ENCODE measurements around the gene WDFY3.

DNA sequence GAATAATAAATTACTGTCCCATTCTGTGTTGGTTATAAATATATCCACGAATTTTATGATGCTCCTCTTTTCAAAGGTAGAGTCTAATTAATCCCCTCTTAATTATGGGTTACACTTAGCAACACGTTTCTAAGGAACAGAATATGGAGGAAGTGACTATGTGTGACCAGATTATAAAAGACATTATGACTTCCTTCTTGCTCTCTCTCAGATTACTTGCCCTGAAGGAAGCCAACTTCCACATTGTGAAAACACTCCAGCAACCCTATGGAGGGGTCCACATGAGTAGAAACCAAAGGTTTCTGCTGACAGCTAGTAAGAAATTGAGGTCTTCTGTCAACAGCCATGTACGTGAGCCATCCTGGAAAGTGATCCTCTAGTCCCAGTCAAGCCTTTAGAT, 59.3 kb downstream of the WDFY3 start:
- TF ChIP-seq ZNF449 (CRISPR knock-in tag; IDR thresholded peaks at IDR 0.05), result no peak
- TF ChIP-seq CTCF (IDR thresholded peaks at IDR 0.05 in 2 of 3, conservative IDR thresholded peaks at IDR 0.05 in 1 of 3; ENCODE audit: insufficient read depth in 2 of 3, low read depth in 1 of 3, low read length in 3 of 3), result no peak
- no peak for TF ChIP-seq HINFP (tag; conservative IDR thresholded peaks at IDR 0.05; ENCODE audit: low read depth)
- no peak for TF ChIP-seq MTA2 (IDR thresholded peaks at IDR 0.05; ENCODE audit: low read depth)
- no peak for TF ChIP-seq RCOR1 (IDR thresholded peaks at IDR 0.05; ENCODE audit: borderline replicate concordance in 1 of 2, low read depth in 2 of 2, low read length in 2 of 2)
- no peak for TF ChIP-seq SREBF1 (IDR thresholded peaks at IDR 0.05; ENCODE audit: borderline replicate concordance, low read depth, low read length)
- TF ChIP-seq PML (IDR thresholded peaks at IDR 0.05; ENCODE audit: low read length), result no peak
- no peak for TF ChIP-seq ZNF316 (IDR thresholded peaks at IDR 0.05)
- TF ChIP-seq EHMT2 (IDR thresholded peaks at IDR 0.05), result no peak
- TF ChIP-seq KAT7 (CRISPR knock-in tag; IDR thresholded peaks at IDR 0.05; ENCODE audit: borderline replicate concordance), result no peak
- no peak for TF ChIP-seq SMC3 (conservative IDR thresholded peaks at IDR 0.05; ENCODE audit: insufficient read depth, low read depth, low read length)
- TF ChIP-seq YY1 (IDR thresholded peaks at IDR 0.05; ENCODE audit: borderline replicate concordance in 1 of 3, control insufficient read depth in 1 of 3, extremely low read depth in 1 of 3, insufficient read depth in 3 of 3, insufficient read length in 1 of 3, insufficient replicate concordance in 2 of 3, low read depth in 1 of 3, low read length in 2 of 3), result no peak
- TF ChIP-seq MAX (CRISPR knock-in tag; IDR thresholded peaks at IDR 0.05), result no peak
- TF ChIP-seq POLR2A (conservative IDR thresholded peaks at IDR 0.05), result no peak
